Osteocyte (in vitro differentiated cells): ENCODE results near the gene CAB39L. TPM values are rescaled to one million over a fixed set of nuclear protein-coding genes. Genes with fewer than 3 reads are reported as not detected.

Experiments used
- DNase-seq: peaks from one replicate; pipeline ENCODE4 v3.0.0; 2021; ENCODE audit warnings: mixed read lengths; ENCODE audit not compliant: unreplicated experiment; ENCODE audit errors: extremely low spot score
- H3K27ac Mint-ChIP-seq: one replicate; pipeline ENCODE4 v1.8.0; 2021; ENCODE audit warnings: mild to moderate bottlenecking, mixed read lengths; ENCODE audit not compliant: unreplicated experiment
- H3K27me3 Mint-ChIP-seq: one replicate; pipeline ENCODE4 v1.8.0; 2021; ENCODE audit warnings: mixed read lengths; ENCODE audit not compliant: unreplicated experiment
- H3K36me3 Mint-ChIP-seq: one replicate; pipeline ENCODE4 v1.8.0; 2021; ENCODE audit warnings: mixed read lengths; ENCODE audit not compliant: unreplicated experiment
- H3K4me1 Mint-ChIP-seq: one replicate; pipeline ENCODE4 v1.8.0; 2021; ENCODE audit warnings: mixed read lengths; ENCODE audit not compliant: unreplicated experiment
- H3K4me3 Mint-ChIP-seq: one replicate; pipeline ENCODE4 v1.8.0; 2021; ENCODE audit warnings: mild to moderate bottlenecking, moderate library complexity, mixed read lengths; ENCODE audit not compliant: unreplicated experiment
- H3K9me3 Mint-ChIP-seq: one replicate; pipeline ENCODE4 v1.8.0; 2021; ENCODE audit warnings: mixed read lengths; ENCODE audit not compliant: unreplicated experiment
- CTCF ChIP-seq: fragments of 200-600 bp; sonication (generic); IDR thresholded peaks from 2 replicates; pipeline ENCODE4 v1.5.0; 2021; ENCODE audit warnings: antibody characterized with exemption, mild to moderate bottlenecking, moderate library complexity
- total RNA-seq: library from RNA; stranded (reverse); gene quantifications from 2 replicates; pipeline ENCODE4 v1.2.1, GENCODE V29; 2021

CAB39L gene
- total RNA-seq, 1 donor from 2014 or later, result 8.3 TPM

- DNase-seq, result no peak
- H3K9me3 Mint-ChIP-seq, result no peaks in the 10 kb centered on the region
- no peak overlapping the region for H3K4me3 Mint-ChIP-seq
- peaks cover 19% of the 10 kb centered on the region for H3K36me3 Mint-ChIP-seq
- H3K27ac Mint-ChIP-seq, result no peak overlapping the region
- no peak for TF ChIP-seq CTCF
- H3K27me3 Mint-ChIP-seq, result no peaks in the 10 kb centered on the region
- peaks cover 27% of the 10 kb centered on the region for H3K4me1 Mint-ChIP-seq
These were observed 6.4 kb upstream of the CAB39L start for GRCh38 chr13:49450105-49450819.

- Mint-ChIP-seq H3K4me3 (no peak overlapping the region), H3K27ac (no peak overlapping the region), H3K27me3 (no peaks in the 10 kb centered on the region), H3K4me1 (peaks cover 30% of the 10 kb centered on the region), H3K9me3 (no peaks in the 10 kb centered on the region), H3K36me3 (peaks cover 19% of the 10 kb centered on the region)
- no peak for DNase-seq
- TF ChIP-seq CTCF, result no peak
These were observed 4.9 kb upstream of the CAB39L start for GRCh38 chr13:49448753-49449152.

GRCh38 chr13:49446473-49446872, 2.6 kb upstream of the CAB39L start:
- Mint-ChIP-seq H3K27ac (peak overlapping the region; percentile 58), H3K9me3 (no peaks in the 10 kb centered on the region), H3K36me3 (peaks cover 9% of the 10 kb centered on the region), H3K4me1 (peaks cover 37% of the 10 kb centered on the region), H3K4me3 (peak overlapping the region; percentile 46), H3K27me3 (no peaks in the 10 kb centered on the region)
- DNase-seq, result no peak
- no peak for TF ChIP-seq CTCF

- no peak for TF ChIP-seq CTCF
- no peaks in the 10 kb centered on the region for H3K27me3 Mint-ChIP-seq
- peak overlapping the region; percentile 99 for H3K27ac Mint-ChIP-seq
- no peaks in the 10 kb centered on the region for H3K9me3 Mint-ChIP-seq
- H3K4me3 Mint-ChIP-seq, result peak overlapping the region; percentile 90
- DNase-seq, result no peak
- H3K36me3 Mint-ChIP-seq, result peaks cover 8% of the 10 kb centered on the region
- peaks cover 37% of the 10 kb centered on the region for H3K4me1 Mint-ChIP-seq
These were observed 896 bp upstream of the CAB39L start for GRCh38 chr13:49444524-49445395.

GRCh38 chr13:49443357-49443703, 534 bp downstream of the CAB39L start:
- Mint-ChIP-seq H3K27ac (peak overlapping the region; percentile 99), H3K4me3 (peak overlapping the region; percentile 90), H3K4me1 (peaks cover 35% of the 10 kb centered on the region), H3K36me3 (no peaks in the 10 kb centered on the region), H3K27me3 (no peaks in the 10 kb centered on the region), H3K9me3 (no peaks in the 10 kb centered on the region)
- TF ChIP-seq CTCF, result no peak
- DNase-seq, result no peak
